GM21515 (cell line): ENCODE measurements around the gene OR2L2.
"Not testable (repeated sequence)": the region's sequence is repeated elsewhere in the genome, so short reads cannot be mapped to it uniquely, and the experiment has no call there.

Source experiments
- ATAC-seq: cut with Tn5 transposase; IDR thresholded peaks from one replicate; pipeline ENCODE4 v1.9.1; 2021; ENCODE audit not compliant: unreplicated experiment

Gene OR2L2

GRCh38 chr1:248029770-248030169, at the start of gene OR2L2:
TSS of gene OR2L2 (plus strand) at chr1:248030070. CDS start at chr1:248038268, 8,198 bp downstream.
- no peak for ATAC-seq

GRCh38 chr1:247992986-247993385, 36.9 kb upstream of the OR2L2 start:
- no peak for ATAC-seq

- no peak for ATAC-seq
Measured at GRCh38 chr1:247998811-247999210, 31.1 kb upstream of the OR2L2 start.

DNA sequence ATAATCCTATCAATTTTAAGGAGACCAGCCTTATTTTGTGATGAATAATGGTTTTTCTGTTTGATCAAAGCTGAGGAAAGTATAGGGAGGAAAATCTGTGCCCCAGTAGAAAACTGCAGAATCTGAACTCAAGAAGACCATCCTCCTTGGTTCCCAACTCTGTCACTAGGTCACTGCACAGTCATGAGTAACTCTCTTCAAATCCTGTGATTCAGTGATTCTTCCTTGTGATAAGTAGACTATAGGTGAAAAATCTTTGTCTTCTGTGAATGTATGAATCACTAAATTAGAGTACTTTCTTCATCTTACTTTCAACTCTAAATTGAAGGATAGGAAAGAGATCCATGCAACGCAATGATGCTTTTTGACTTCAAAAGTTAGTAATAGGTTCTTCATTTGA, 29.7 kb upstream of the OR2L2 start:
- ATAC-seq, result no peak

- ATAC-seq, result no peak
Measured at GRCh38 chr1:248007778-248008177, 22.1 kb upstream of the OR2L2 start.

GRCh38 chr1:248009681-248010080, 20.2 kb upstream of the OR2L2 start:
- ATAC-seq, result no peak

GRCh38 chr1:248013229-248013710, 16.6 kb upstream of the OR2L2 start, which contains the start of gene OR2L5:
TSS of gene OR2L5 (plus strand) at chr1:248013660. CDS start at chr1:248021948, 8,288 bp downstream.
- ATAC-seq, result no peak

DNA sequence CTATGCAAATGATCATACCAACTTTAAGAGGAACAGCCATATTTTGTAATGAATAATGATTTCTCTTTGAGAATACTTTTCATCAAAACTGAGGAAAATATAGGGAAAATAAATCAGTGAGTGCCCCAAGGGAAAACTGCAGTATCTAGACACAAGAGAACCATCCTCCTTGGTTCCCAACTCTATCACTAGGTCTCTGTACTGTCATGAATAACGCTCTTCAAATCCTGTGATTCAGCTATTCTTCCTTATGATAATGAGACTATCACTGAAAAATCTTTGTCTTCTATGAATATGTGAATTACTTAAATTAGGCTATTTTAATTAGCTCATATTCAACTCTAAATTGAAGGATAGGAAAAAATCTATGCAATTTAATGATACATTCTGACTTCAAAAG, 14.1 kb upstream of the OR2L2 start:
- no peak for ATAC-seq

DNA sequence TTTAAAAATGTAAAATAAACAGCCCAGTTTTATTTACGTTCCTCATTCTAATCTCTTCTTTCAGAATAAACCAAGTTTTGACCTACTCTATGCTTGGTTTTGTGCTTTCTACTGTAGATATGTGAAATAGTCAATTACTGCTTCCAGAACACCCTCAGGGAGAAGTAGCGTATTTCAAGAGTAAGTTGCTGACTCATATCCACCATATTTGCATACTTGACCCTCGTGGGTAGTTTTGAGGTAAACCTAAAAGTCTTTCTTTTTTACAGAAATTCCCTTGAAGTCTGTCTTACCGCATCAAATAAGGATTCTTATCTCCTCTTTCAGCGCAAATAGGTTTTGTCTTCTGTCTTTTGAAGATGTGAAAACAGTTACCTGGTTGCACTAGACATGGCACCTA, 15.3 kb downstream of the OR2L2 start:
- no peak for ATAC-seq

DNA sequence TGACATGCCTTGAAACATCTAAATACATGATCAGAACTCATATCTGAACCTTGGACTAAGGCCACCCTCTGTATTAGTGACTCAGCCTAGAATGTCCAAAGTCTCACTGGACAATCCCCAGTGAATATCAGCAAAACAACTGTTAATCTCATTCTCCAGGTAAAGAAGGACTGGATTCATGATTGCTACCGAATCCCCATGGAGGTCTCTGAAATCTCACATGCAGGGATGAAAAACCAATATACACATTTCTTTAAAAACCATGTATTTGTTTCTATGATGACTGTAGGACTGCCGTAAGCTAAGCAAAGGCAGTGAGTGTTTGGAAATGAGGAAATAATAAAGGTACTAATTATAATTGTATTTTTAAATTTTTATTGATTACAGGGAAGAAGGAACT, 16.7 kb downstream of the OR2L2 start, which contains the start of gene OR2L3:
Gene OR2L3, plus strand, starts transcription at position 301 of the 400 bp plus-strand sequence. CDS start 13,846 bp downstream, outside the sequence.
- no peak for ATAC-seq

- no peak for ATAC-seq
Measured at GRCh38 chr1:248047008-248047407, 17.1 kb downstream of the OR2L2 start.

- ATAC-seq, result no peak
Measured at GRCh38 chr1:248054671-248055070, 24.8 kb downstream of the OR2L2 start.

GRCh38 chr1:248055261-248055660, 25.4 kb downstream of the OR2L2 start:
- no peak for ATAC-seq

DNA sequence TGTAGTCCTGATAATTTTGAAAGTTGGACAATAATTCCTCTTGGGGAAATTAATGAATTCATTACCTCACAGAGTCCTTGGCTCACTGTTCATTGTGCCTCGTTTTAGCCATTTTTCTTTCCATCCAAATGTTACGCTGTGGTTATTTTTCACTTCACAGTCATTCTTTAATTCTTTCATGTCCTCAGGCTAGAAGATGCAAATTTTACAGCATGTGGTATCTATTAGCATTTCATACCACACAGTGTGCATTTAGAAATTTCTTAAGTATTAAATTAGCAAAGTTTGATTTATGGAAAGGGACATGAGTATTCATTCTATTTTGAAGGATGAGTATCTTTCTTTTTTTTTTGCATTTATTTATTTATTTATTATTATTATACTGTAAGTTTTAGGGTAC, 35.2 kb downstream of the OR2L2 start:
- ATAC-seq, result no peak

GRCh38 chr1:248065604-248066003, 35.7 kb downstream of the OR2L2 start:
- no peak for ATAC-seq

- ATAC-seq, result not testable (repeated sequence)
Measured at GRCh38 chr1:248083864-248084263, 54.0 kb downstream of the OR2L2 start.
